GM12892 (cell line): ENCODE measurements around the gene PDGFA.

Source experiments
- POLR2A ChIP-seq: IDR thresholded peaks from 2 replicates; pipeline ENCODE4 v1.6.1; 2011; ENCODE audit warnings: low read depth, low read length, control low read depth
- POLR2AphosphoS5 ChIP-seq: IDR thresholded peaks from 2 replicates; pipeline ENCODE4 v1.6.1; 2011; ENCODE audit warnings: low read depth, low read length, control low read depth

- TF ChIP-seq POLR2A (no peak), POLR2AphosphoS5 (no peak)
These were observed 27.0 kb downstream of the PDGFA start for GRCh38 chr7:492714-493065.
